ENCODE results near the gene LEAP2.

The LEAP2 gene

DNA sequence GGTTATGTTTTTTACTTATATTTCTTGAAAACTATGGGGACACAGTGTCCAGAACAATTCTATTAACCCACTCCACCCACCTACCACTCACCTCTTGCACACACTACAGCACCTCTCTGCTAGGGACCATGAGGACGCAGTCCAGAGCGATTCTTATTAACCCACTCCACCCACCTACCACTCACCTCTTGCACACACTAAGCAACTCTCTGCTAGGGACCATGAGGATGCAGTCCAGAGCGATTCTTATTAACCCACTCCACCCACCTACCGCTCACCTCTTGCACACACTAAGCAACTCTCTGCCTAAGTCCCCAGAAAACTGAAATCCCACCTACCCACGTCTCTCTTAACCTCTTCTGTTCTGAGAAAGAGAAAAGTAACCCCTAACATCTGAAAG, 40.9 kb upstream of the LEAP2 start:
- peaks cover 62% of the 10 kb centered on the region for H3K27me3 ChIP-seq (ENCODE audit: insufficient read depth, low read length)
- no peak overlapping the region for H3K4me3 ChIP-seq (ENCODE audit: low read length)
- H2AFZ ChIP-seq (ENCODE audit: low read depth, low read length): no peak overlapping the region
- H3K4me1 ChIP-seq (ENCODE audit: insufficient read depth, low read length): no peaks in the 10 kb centered on the region
- no peaks in the 10 kb centered on the region for H3K9me3 ChIP-seq (ENCODE audit: low read length)
- no peaks in the 10 kb centered on the region for H3K36me3 ChIP-seq (ENCODE audit: insufficient read depth, low read length)

- H3K9me3 ChIP-seq (ENCODE audit: low read length): no peaks in the 10 kb centered on the region
- H3K27me3 ChIP-seq (ENCODE audit: insufficient read depth, low read length): peaks cover 54% of the 10 kb centered on the region
- H3K4me1 ChIP-seq (ENCODE audit: insufficient read depth, low read length): no peaks in the 10 kb centered on the region
- H3K36me3 ChIP-seq (ENCODE audit: insufficient read depth, low read length): no peaks in the 10 kb centered on the region
- H3K4me3 ChIP-seq (ENCODE audit: low read length): no peak overlapping the region
- no peak overlapping the region for H2AFZ ChIP-seq (ENCODE audit: low read depth, low read length)
Measured at GRCh38 chr5:132834057-132834456, 39.4 kb upstream of the LEAP2 start.

GRCh38 chr5:132836852-132837251, 36.6 kb upstream of the LEAP2 start:
- H3K36me3 ChIP-seq (ENCODE audit: insufficient read depth, low read length): no peaks in the 10 kb centered on the region
- H3K4me3 ChIP-seq (ENCODE audit: low read length): no peak overlapping the region
- no peak overlapping the region for H2AFZ ChIP-seq (ENCODE audit: low read depth, low read length)
- peaks cover 45% of the 10 kb centered on the region for H3K27me3 ChIP-seq (ENCODE audit: insufficient read depth, low read length)
- H3K9me3 ChIP-seq (ENCODE audit: low read length): no peaks in the 10 kb centered on the region
- peaks cover 5% of the 10 kb centered on the region for H3K4me1 ChIP-seq (ENCODE audit: insufficient read depth, low read length)

- Histone ChIP-seq H3K36me3 (ENCODE audit: insufficient read depth, low read length) (no peaks in the 10 kb centered on the region), H3K4me3 (ENCODE audit: low read length) (no peak overlapping the region), H3K4me1 (ENCODE audit: insufficient read depth, low read length) (peaks cover 5% of the 10 kb centered on the region), H2AFZ (ENCODE audit: low read depth, low read length) (no peak overlapping the region), H3K9me3 (ENCODE audit: low read length) (no peaks in the 10 kb centered on the region), H3K27me3 (ENCODE audit: insufficient read depth, low read length) (peaks cover 40% of the 10 kb centered on the region)
Measured at GRCh38 chr5:132837868-132838267, 35.6 kb upstream of the LEAP2 start.

- Histone ChIP-seq H2AFZ (ENCODE audit: low read depth, low read length) (no peak overlapping the region), H3K36me3 (ENCODE audit: insufficient read depth, low read length) (no peaks in the 10 kb centered on the region), H3K27me3 (ENCODE audit: insufficient read depth, low read length) (peaks cover 32% of the 10 kb centered on the region), H3K4me3 (ENCODE audit: low read length) (no peak overlapping the region), H3K4me1 (ENCODE audit: insufficient read depth, low read length) (peaks cover 5% of the 10 kb centered on the region), H3K9me3 (ENCODE audit: low read length) (no peaks in the 10 kb centered on the region)
Measured at GRCh38 chr5:132838516-132839282, 34.8 kb upstream of the LEAP2 start.

GRCh38 chr5:132839426-132840301, 33.8 kb upstream of the LEAP2 start:
- Histone ChIP-seq H3K4me1 (ENCODE audit: insufficient read depth, low read length) (peaks cover 5% of the 10 kb centered on the region), H3K9me3 (ENCODE audit: low read length) (no peaks in the 10 kb centered on the region), H3K27me3 (ENCODE audit: insufficient read depth, low read length) (peaks cover 25% of the 10 kb centered on the region), H2AFZ (ENCODE audit: low read depth, low read length) (no peak overlapping the region), H3K4me3 (ENCODE audit: low read length) (no peak overlapping the region), H3K36me3 (ENCODE audit: insufficient read depth, low read length) (no peaks in the 10 kb centered on the region)

- Histone ChIP-seq H3K36me3 (ENCODE audit: insufficient read depth, low read length) (no peaks in the 10 kb centered on the region), H3K4me1 (ENCODE audit: insufficient read depth, low read length) (peaks cover 5% of the 10 kb centered on the region), H3K27me3 (ENCODE audit: insufficient read depth, low read length) (peaks cover 27% of the 10 kb centered on the region), H3K4me3 (ENCODE audit: low read length) (no peak overlapping the region), H3K9me3 (ENCODE audit: low read length) (no peaks in the 10 kb centered on the region), H2AFZ (ENCODE audit: low read depth, low read length) (no peak overlapping the region)
Measured at GRCh38 chr5:132840313-132840712, 33.2 kb upstream of the LEAP2 start.

DNA sequence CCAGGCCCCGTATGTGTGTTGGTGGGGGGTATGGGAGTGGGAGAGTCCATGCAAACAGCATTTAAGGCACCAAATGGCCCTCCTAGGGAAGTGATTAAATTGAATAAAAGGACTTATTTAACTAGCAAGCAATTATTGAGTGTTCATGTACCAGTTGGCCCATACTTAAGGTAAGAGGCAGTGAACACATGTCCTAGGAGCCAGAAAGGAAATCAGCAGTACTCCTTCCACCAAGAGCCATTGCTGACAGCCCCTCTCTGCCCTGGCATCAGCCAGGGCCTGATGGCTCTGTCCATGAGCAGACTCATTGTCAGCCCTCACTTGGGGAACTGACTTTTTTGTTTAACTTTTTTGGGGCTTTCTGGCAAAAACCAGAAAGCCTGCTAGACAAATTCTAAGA, 32.6 kb upstream of the LEAP2 start:
- Histone ChIP-seq H3K36me3 (ENCODE audit: insufficient read depth, low read length) (no peaks in the 10 kb centered on the region), H3K9me3 (ENCODE audit: low read length) (no peaks in the 10 kb centered on the region), H3K27me3 (ENCODE audit: insufficient read depth, low read length) (peaks cover 27% of the 10 kb centered on the region), H3K4me3 (ENCODE audit: low read length) (no peak overlapping the region), H3K4me1 (ENCODE audit: insufficient read depth, low read length) (peaks cover 5% of the 10 kb centered on the region), H2AFZ (ENCODE audit: low read depth, low read length) (no peak overlapping the region)

- H2AFZ ChIP-seq (ENCODE audit: low read depth, low read length): no peak overlapping the region
- no peaks in the 10 kb centered on the region for H3K36me3 ChIP-seq (ENCODE audit: insufficient read depth, low read length)
- peaks cover 5% of the 10 kb centered on the region for H3K4me1 ChIP-seq (ENCODE audit: insufficient read depth, low read length)
- H3K4me3 ChIP-seq (ENCODE audit: low read length): no peak overlapping the region
- peaks cover 25% of the 10 kb centered on the region for H3K27me3 ChIP-seq (ENCODE audit: insufficient read depth, low read length)
- no peaks in the 10 kb centered on the region for H3K9me3 ChIP-seq (ENCODE audit: low read length)
Measured at GRCh38 chr5:132841305-132841704, 32.2 kb upstream of the LEAP2 start.

GRCh38 chr5:132848270-132848669, 25.2 kb upstream of the LEAP2 start:
- Histone ChIP-seq H3K4me1 (ENCODE audit: insufficient read depth, low read length) (no peaks in the 10 kb centered on the region), H2AFZ (ENCODE audit: low read depth, low read length) (no peak overlapping the region), H3K9me3 (ENCODE audit: low read length) (no peaks in the 10 kb centered on the region), H3K4me3 (ENCODE audit: low read length) (no peak overlapping the region), H3K36me3 (ENCODE audit: insufficient read depth, low read length) (no peaks in the 10 kb centered on the region), H3K27me3 (ENCODE audit: insufficient read depth, low read length) (peaks cover 13% of the 10 kb centered on the region)

- Histone ChIP-seq H2AFZ (ENCODE audit: low read depth, low read length) (no peak overlapping the region), H3K9me3 (ENCODE audit: low read length) (no peaks in the 10 kb centered on the region), H3K27me3 (ENCODE audit: insufficient read depth, low read length) (peaks cover 13% of the 10 kb centered on the region), H3K36me3 (ENCODE audit: insufficient read depth, low read length) (no peaks in the 10 kb centered on the region), H3K4me3 (ENCODE audit: low read length) (no peak overlapping the region), H3K4me1 (ENCODE audit: insufficient read depth, low read length) (no peaks in the 10 kb centered on the region)
Measured at GRCh38 chr5:132849347-132849746, 24.1 kb upstream of the LEAP2 start.

- H3K4me1 ChIP-seq (ENCODE audit: insufficient read depth, low read length): no peaks in the 10 kb centered on the region
- H3K9me3 ChIP-seq (ENCODE audit: low read length): no peaks in the 10 kb centered on the region
- no peak overlapping the region for H3K4me3 ChIP-seq (ENCODE audit: low read length)
- H3K36me3 ChIP-seq (ENCODE audit: insufficient read depth, low read length): no peaks in the 10 kb centered on the region
- peaks cover 11% of the 10 kb centered on the region for H3K27me3 ChIP-seq (ENCODE audit: insufficient read depth, low read length)
- no peak overlapping the region for H2AFZ ChIP-seq (ENCODE audit: low read depth, low read length)
Measured at GRCh38 chr5:132850066-132850465, 23.4 kb upstream of the LEAP2 start.

GRCh38 chr5:132853323-132853722, 20.1 kb upstream of the LEAP2 start:
- H3K4me3 ChIP-seq (ENCODE audit: low read length): no peak overlapping the region
- no peaks in the 10 kb centered on the region for H3K9me3 ChIP-seq (ENCODE audit: low read length)
- no peak overlapping the region for H2AFZ ChIP-seq (ENCODE audit: low read depth, low read length)
- peaks cover 11% of the 10 kb centered on the region for H3K27me3 ChIP-seq (ENCODE audit: insufficient read depth, low read length)
- no peaks in the 10 kb centered on the region for H3K36me3 ChIP-seq (ENCODE audit: insufficient read depth, low read length)
- no peaks in the 10 kb centered on the region for H3K4me1 ChIP-seq (ENCODE audit: insufficient read depth, low read length)

Data from neuron (in vitro differentiated cells).